COR-L47 (cell line): ENCODE data around the gene PPP1R26.

ENCODE experiments used
- DNase-seq: peaks from one replicate; lab custom pipeline; 2025; lab: John Stamatoyannopoulos, UW

The PPP1R26 gene

GRCh38 chr9:135464181-135464580 is 15.4 kb upstream of the PPP1R26 start:
- DNase-seq, result no peak

DNA sequence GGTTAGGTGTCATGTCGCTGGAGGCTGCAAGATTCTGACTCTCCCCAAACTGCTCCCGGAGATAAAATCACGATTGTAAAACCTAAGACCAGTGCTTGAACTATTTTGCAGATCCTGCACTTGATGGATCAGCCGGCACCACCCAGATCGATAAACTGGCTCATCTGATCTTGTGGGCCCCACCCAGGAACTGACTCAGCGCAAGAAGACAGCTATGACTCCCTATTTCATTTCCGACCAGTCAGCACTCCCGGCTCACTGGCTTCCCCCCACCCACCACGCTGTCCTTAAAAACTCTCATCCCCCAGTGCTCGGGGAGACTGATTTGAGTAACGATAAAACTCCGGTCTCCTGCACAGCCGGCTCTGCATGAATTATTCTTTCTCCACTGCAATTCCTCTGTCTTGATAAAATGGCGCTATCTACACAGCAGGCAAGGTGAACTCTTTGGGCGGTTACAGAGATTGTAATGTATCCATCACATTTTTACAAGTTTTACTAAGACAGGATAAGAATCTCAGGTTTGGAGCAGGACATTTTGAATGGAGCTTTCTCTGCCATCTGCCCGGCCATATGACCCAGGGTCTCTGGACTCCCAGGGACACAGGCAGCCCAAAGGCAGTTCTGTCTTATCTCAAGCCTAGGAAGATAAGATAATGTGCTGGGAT is 10.6 kb upstream of the PPP1R26 start:
- no peak for DNase-seq

- no peak for DNase-seq
Observed at GRCh38 chr9:135471791-135472640, 7.6 kb upstream of the PPP1R26 start.

GRCh38 chr9:135473972-135474543 is 5.5 kb upstream of the PPP1R26 start:
- DNase-seq, result no peak

DNA sequence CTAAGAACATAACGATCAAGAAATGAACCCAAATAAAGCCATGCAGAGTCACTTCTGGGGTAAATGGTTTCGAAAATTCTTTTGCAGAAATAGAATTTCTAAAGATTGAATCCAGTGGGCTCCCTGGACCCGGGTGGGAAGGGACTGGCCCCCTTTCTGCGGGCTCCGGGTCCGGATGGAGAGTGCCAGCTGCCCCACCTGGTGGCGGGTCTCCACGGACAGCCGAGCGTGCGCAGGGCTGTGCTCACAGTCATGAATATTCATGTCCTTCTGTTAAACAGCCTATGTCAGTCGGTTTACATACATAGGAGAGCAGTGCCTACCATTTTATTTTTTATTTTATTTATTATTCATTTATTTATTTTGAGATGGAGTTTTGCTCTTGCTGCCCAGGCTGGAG is 4.7 kb upstream of the PPP1R26 start:
- no peak for DNase-seq

GRCh38 chr9:135476561-135477355 is 2.8 kb upstream of the PPP1R26 start:
- DNase-seq, result no peak

DNA sequence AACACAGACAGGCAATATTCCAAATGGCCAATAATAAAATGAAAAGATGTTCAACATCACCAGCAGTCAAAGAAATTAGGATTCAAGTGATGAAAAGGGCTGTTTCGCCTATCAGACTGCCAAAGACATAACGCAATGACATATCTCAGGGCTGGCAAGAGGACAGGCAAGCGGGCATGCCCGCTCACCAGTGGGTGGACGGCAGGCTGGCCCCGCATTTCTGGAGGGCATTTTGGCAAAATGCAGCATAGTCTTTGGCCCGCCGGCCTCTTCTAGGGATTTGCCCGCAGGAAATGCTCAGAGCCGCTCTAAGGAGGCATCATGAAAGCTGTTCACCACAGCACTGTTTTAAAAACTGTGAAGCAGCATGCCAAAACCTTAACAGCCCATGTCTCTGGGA is 1.4 kb upstream of the PPP1R26 start:
- no peak for DNase-seq

- no peak for DNase-seq
Observed at GRCh38 chr9:135478829-135479468, 633 bp upstream of the PPP1R26 start.

- no peak for DNase-seq
Observed at GRCh38 chr9:135480071-135480939, 723 bp downstream of the PPP1R26 start.

GRCh38 chr9:135480940-135481310 is 1.3 kb downstream of the PPP1R26 start:
- no peak for DNase-seq

DNA sequence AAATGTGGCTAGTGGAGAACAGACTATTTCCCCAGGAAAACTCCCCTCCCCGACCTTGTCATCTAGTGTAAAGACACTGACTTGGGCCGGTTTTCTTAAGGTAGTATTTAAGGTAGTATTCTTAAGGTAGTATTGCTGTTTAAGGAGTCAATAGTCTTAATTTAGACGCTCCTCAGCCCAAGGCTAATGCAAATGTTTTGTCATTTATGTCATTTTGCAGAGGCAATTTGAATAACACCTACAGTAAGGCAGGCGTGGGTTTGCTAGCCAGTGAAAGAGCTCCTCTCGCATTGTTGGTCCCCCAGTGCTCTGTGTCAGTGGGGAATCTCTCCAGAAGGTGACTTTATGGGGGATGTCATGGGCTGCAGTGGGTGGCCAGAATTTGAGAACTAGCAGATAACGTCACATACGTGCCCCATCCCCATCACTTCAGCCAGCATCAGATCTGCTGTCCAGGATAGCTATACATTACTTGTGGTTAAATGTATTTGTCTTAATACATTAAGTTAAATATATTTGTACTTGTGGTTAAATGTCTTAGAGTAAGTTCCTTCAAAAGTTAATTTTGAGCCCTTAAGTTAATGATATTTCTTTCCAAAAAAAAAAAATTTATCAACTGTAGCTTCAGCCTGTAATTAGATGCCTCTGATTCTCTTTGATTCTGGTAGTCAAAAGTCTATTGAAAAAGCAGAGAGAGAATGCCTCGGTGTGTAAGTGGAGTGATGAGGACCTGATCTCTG is 2.6 kb downstream of the PPP1R26 start:
- no peak for DNase-seq

DNA sequence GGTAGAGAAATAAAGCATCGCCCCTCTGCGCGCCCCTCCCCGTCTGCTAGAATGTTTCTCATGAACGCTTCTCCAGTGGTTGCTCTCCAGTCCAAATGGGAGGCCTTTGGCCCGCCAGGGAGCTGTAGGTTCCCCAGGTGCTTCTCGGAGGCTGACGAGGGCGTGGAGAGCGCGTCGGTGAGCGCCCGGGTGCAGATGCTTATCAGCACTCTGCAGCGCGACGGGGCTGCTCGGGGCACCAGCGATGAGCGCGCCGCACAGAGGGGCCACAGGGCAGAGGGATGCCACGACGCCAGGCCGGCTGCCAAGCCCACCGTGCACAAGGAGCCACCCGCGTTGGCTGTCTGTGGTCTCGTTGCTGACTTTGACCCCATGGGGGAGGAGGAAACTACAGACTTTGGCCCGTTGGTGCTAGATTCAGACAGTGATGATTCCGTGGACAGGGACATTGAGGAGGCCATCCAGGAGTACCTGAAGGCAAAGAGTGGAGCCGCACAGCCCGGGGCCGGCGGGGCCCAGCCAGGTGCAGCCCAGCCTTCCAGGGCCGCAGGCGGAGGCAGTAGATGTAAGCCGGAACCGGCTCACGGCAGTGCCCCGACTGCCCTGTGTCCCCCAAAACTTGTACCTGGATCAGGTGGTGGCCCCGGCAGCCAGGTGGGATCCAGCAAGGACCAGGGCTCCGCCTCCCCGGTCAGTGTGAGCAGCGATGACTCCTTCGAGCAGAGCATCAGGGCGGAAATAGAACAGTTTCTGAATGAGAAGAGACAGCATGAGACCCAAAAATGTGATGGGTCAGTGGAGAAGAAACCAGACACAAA is 5.1 kb downstream of the PPP1R26 start:
- DNase-seq, result no peak

DNA sequence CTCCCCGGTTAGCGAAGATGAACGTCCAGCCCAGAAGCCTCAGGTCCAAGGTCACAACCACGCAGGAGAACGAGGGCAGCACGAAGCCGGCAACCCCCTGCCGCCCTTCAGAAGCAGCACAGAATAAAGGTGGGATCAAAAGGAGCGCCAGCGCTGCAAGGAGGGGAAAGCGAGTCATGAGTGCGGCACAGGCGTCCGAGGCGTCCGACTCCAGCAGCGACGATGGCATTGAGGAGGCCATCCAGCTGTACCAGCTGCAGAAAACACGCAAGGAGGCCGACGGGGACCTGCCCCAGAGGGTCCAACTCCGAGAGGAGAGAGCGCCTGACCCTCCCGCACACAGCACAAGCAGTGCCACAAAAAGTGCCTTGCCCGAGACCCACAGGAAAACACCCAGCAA is 5.8 kb downstream of the PPP1R26 start:
- DNase-seq, result no peak

DNA sequence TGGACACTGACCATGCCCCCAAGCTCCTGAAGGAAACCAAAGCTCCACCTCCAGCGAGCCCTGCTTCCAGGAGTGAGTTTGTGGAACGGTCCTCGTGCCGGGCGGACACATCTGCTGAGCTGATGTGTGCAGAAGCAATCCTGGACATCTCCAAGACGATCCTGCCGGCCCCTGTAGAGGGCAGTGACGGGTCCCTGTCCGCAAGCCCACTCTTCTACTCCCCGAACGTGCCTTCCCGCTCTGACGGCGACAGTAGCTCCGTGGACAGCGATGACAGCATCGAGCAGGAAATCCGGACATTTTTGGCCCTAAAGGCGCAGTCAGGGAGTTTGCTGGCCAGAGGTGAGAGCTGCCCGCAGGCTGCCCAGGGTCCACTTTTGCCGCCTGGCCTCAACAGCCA is 6.2 kb downstream of the PPP1R26 start:
- DNase-seq, result no peak

GRCh38 chr9:135486267-135487065 is 6.9 kb downstream of the PPP1R26 start:
- DNase-seq, result no peak

- no peak for DNase-seq
Observed at GRCh38 chr9:135487281-135488012, 7.9 kb downstream of the PPP1R26 start.

GRCh38 chr9:135488013-135488330 is 8.4 kb downstream of the PPP1R26 start:
- no peak for DNase-seq

GRCh38 chr9:135488527-135488926 is 8.9 kb downstream of the PPP1R26 start:
- DNase-seq, result no peak
